SK-N-SH treated with all-trans-retinoic acid at 6 μM for 48 hours (cell line): ENCODE measurements around the gene GSC2.

Experiments used
- ARNTL ChIP-seq: fragments of 450-650 bp; formaldehyde crosslinking; IDR thresholded peaks from 2 replicates; pipeline ENCODE4 v1.5.0; 2020; ENCODE audit warnings: low read depth, mild to moderate bottlenecking, moderate library complexity, borderline replicate concordance
- CSDC2 ChIP-seq: fragments of 250-450 bp; sonication (Bioruptor Pico); IDR thresholded peaks from 2 replicates; pipeline ENCODE4 v1.5.0; 2020; ENCODE audit warnings: mild to moderate bottlenecking, moderate library complexity
- OSR1 ChIP-seq: fragments of 250-450 bp; sonication (Bioruptor Pico); IDR thresholded peaks from 2 replicates; pipeline ENCODE4 v1.8.0; 2022; ENCODE audit warnings: moderate library complexity, mild to moderate bottlenecking, inconsistent platforms
- POU6F1 ChIP-seq: fragments of 250-450 bp; sonication (Bioruptor Pico); IDR thresholded peaks from 2 replicates; pipeline ENCODE4 v1.8.0; 2021; ENCODE audit warnings: low read depth, mild to moderate bottlenecking, moderate library complexity, borderline replicate concordance
- RARB ChIP-seq: fragments of 250-450 bp; sonication (Bioruptor Pico); IDR thresholded peaks from 2 replicates; pipeline ENCODE4 v1.8.0; 2021; ENCODE audit warnings: mild to moderate bottlenecking, moderate library complexity
- TSHZ2 ChIP-seq: fragments of 250-450 bp; sonication (Bioruptor Pico); IDR thresholded peaks from 2 replicates; pipeline ENCODE4 v1.5.0; 2020; ENCODE audit warnings: mild to moderate bottlenecking, moderate library complexity
- ZC3H10 ChIP-seq: fragments of 250-450 bp; sonication (Bioruptor Pico); IDR thresholded peaks from 2 replicates; pipeline ENCODE4 v1.5.1; 2021; ENCODE audit warnings: mild to moderate bottlenecking, moderate library complexity
- ZFP3 ChIP-seq: fragments of 250-450 bp; sonication (Bioruptor Pico); IDR thresholded peaks from 2 replicates; pipeline ENCODE4 v1.5.0; 2020; ENCODE audit warnings: mild to moderate bottlenecking, moderate library complexity
- ZFP30 ChIP-seq: fragments of 450-650 bp; formaldehyde crosslinking; IDR thresholded peaks from 2 replicates; pipeline ENCODE4 v1.5.0; 2022; ENCODE audit warnings: mild to moderate bottlenecking, moderate library complexity
- ZNF70 ChIP-seq: fragments of 450-650 bp; formaldehyde crosslinking; IDR thresholded peaks from 2 replicates; pipeline ENCODE4 v1.5.0; 2020; ENCODE audit warnings: mild to moderate bottlenecking, moderate library complexity
- TF ChIP-seq, protein P1 (sequence below): fragments of 250-450 bp; sonication (Bioruptor Pico); IDR thresholded peaks from 2 replicates; pipeline ENCODE4 v1.5.1; 2021; ENCODE audit warnings: mild to moderate bottlenecking, moderate library complexity

GRCh38 chr22:19184276-19184997, 34.3 kb upstream of the GSC2 start:
- TF ChIP-seq ZFP3 (CRISPR knock-in tag) (no peak), OSR1 (CRISPR knock-in tag) (no peak), ZNF70 (CRISPR knock-in tag) (no peak), ZC3H10 (CRISPR knock-in tag) (no peak), ARNTL (CRISPR knock-in tag) (no peak), RARB (CRISPR knock-in tag) (no peak), TSHZ2 (CRISPR knock-in tag) (no peak), POU6F1 (CRISPR knock-in tag) (no peak), CSDC2 (CRISPR knock-in tag) (no peak), ZFP30 (CRISPR knock-in tag) (no peak)
- TF ChIP-seq, protein P1, sequence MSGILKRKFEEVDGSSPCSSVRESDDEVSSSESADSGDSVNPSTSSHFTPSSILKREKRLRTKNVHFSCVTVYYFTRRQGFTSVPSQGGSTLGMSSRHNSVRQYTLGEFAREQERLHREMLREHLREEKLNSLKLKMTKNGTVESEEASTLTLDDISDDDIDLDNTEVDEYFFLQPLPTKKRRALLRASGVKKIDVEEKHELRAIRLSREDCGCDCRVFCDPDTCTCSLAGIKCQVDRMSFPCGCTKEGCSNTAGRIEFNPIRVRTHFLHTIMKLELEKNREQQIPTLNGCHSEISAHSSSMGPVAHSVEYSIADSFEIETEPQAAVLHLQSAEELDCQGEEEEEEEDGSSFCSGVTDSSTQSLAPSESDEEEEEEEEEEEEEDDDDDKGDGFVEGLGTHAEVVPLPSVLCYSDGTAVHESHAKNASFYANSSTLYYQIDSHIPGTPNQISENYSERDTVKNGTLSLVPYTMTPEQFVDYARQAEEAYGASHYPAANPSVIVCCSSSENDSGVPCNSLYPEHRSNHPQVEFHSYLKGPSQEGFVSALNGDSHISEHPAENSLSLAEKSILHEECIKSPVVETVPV (CRISPR knock-in tag), result no peak
